PC-3 (cell line): ENCODE data around the gene FBXL19.

Experiments
- CTCF ChIP-seq: fragments of 300-600 bp; sonication (generic); conservative IDR thresholded peaks from 2 replicates; pipeline ENCODE4 v1.5.1; 2017; ENCODE audit warnings: antibody characterized with exemption, low read depth, mild to moderate bottlenecking, low read length
- EZH2phosphoT487 ChIP-seq: fragments of 300-600 bp; sonication (generic); IDR thresholded peaks from 2 replicates; pipeline ENCODE4 v1.6.1; 2018; ENCODE audit warnings: mild to moderate bottlenecking, antibody characterized with exemption, low read length, borderline replicate concordance

GRCh38 chr16:30910427-30911029 is 12.8 kb upstream of the FBXL19 start:
- TF ChIP-seq EZH2phosphoT487 (no peak), CTCF (no peak)
